Measurements from ENCODE around the gene WRNIP1. TPM values are rescaled to one million over a fixed set of nuclear protein-coding genes. Genes with fewer than 3 reads are reported as not detected.
A peak's percentile ranks its signal among the peaks of the same experiment; 100 is the strongest.

The WRNIP1 gene
- total RNA-seq, 5 donors from 2014 or later (not counting 1 experiment from before 2014, with no cell fraction given) = 30.1 to 46.1 (median 41.1) TPM

GRCh38 chr6:2777249-2777648 is 12.1 kb downstream of the WRNIP1 start:
- POLR2A ChIA-PET = interaction anchor here (0.6 to 0.7 kb wide), 2 partner anchors 287 to 538 kb away, joined by 3 to 5 read pairs; no protein-coding TSS in a partner anchor
- no peak overlapping the region for H3K4me3 ChIP-seq (ENCODE audit: control insufficient read depth in 1 of 2, extremely low read depth in 1 of 2, low read length in 1 of 2)
- H3K27ac Mint-ChIP-seq = no peak overlapping the region

GRCh38 chr6:2780102-2780737 is 15.0 kb downstream of the WRNIP1 start:
- Histone ChIP-seq H3K9me3 (no peaks in the 10 kb centered on the region), H3K4me1 (ENCODE audit: control insufficient read depth in 1 of 2, extremely low read depth in 1 of 2, insufficient read depth in 2 of 2, low read length in 2 of 2) (peaks cover 0 to 3% of the 10 kb centered on the region in 2 experiments), H3K4me3 (ENCODE audit: control insufficient read depth in 1 of 2, extremely low read depth in 1 of 2, low read length in 1 of 2) (no peak overlapping the region), H3K27ac (ENCODE audit: low read length) (no peak overlapping the region), H3K27me3 (replicated peaks in 1 of 2; ENCODE audit: control insufficient read depth in 2 of 2, extremely low read depth in 1 of 2, insufficient read depth in 2 of 2, low read length in 1 of 2) (no peaks in the 10 kb centered on the region), H3K36me3 (ENCODE audit: control insufficient read depth in 2 of 2, extremely low read depth in 1 of 2, insufficient read depth in 1 of 2, low read length in 1 of 2) (peaks cover 7 to 61% of the 10 kb centered on the region in 2 donors)
- ChIA-PET CTCF (interaction anchor here (0.6 to 1.4 kb wide), 3 partner anchors 11 to 30 kb away, joined by 3 to 7 read pairs (median 5); no protein-coding TSS in a partner anchor), POLR2A (no interaction called here)
- WGBS (ENCODE audit: insufficient coverage) = 97% methylated on average over 9 of the region's 9 CpGs
- Mint-ChIP-seq H3K27ac (no peak overlapping the region), H3K9me3 (no peaks in the 10 kb centered on the region), H3K4me1 (peaks cover 27 to 46% (median 38%) of the 10 kb centered on the region in 3 donors), H3K4me3 (no peak overlapping the region), H3K36me3 (peaks cover 43% of the 10 kb centered on the region), H3K27me3 (no peaks in the 10 kb centered on the region)
- DNase-seq (no peak), ATAC-seq (replicated peaks in 1 of 4) (no peak)

More at GRCh38 chr6:2777249-2777648, 12.1 kb downstream of the WRNIP1 start:
- ATAC-seq (replicated peaks in 1 of 4) (no peak), DNase-seq (no peak)
- Mint-ChIP-seq H3K4me3 (no peak overlapping the region), H3K9me3 (no peaks in the 10 kb centered on the region), H3K4me1 (peaks cover 40 to 52% (median 50%) of the 10 kb centered on the region in 3 donors), H3K27me3 (no peaks in the 10 kb centered on the region), H3K36me3 (peaks cover 53% of the 10 kb centered on the region)
- Histone ChIP-seq H3K4me1 (ENCODE audit: control insufficient read depth in 1 of 2, extremely low read depth in 1 of 2, insufficient read depth in 2 of 2, low read length in 2 of 2) (no peaks in the 10 kb centered on the region), H3K9me3 (no peaks in the 10 kb centered on the region), H3K27me3 (replicated peaks in 1 of 2; ENCODE audit: control insufficient read depth in 2 of 2, extremely low read depth in 1 of 2, insufficient read depth in 2 of 2, low read length in 1 of 2) (no peaks in the 10 kb centered on the region), H3K36me3 (ENCODE audit: control insufficient read depth in 2 of 2, extremely low read depth in 1 of 2, insufficient read depth in 1 of 2, low read length in 1 of 2) (peaks cover 2 to 66% of the 10 kb centered on the region in 2 donors), H3K27ac (ENCODE audit: low read length) (no peak overlapping the region)
- no CpG with 5 or more reads among the region's 3 CpGs for WGBS (ENCODE audit: insufficient coverage)
- CTCF ChIA-PET = interaction anchor here (0.7 to 1.1 kb wide), 2 partner anchors 85 to 121 kb away, joined by 3 read pairs; no protein-coding TSS in a partner anchor

- peaks cover 17 to 34% (median 28%) of the 10 kb centered on the region in 3 donors for H3K4me1 Mint-ChIP-seq
- ATAC-seq (replicated peaks in 1 of 4) (no peak), DNase-seq (no peak)
- H3K36me3 Mint-ChIP-seq = peaks cover 45% of the 10 kb centered on the region
- H3K27ac Mint-ChIP-seq = no peak overlapping the region
- 90% methylated on average over 5 of the region's 7 CpGs for WGBS (ENCODE audit: insufficient coverage)
- POLR2A ChIA-PET = no interaction called here
- H3K27ac ChIP-seq (ENCODE audit: low read length) = no peak overlapping the region
- H3K27me3 Mint-ChIP-seq = no peaks in the 10 kb centered on the region
- H3K9me3 Mint-ChIP-seq = no peaks in the 10 kb centered on the region
- peaks cover 7 to 59% of the 10 kb centered on the region in 2 donors for H3K36me3 ChIP-seq (ENCODE audit: control insufficient read depth in 2 of 2, extremely low read depth in 1 of 2, insufficient read depth in 1 of 2, low read length in 1 of 2)
- no peak overlapping the region for H3K4me3 ChIP-seq (ENCODE audit: control insufficient read depth in 1 of 2, extremely low read depth in 1 of 2, low read length in 1 of 2)
- CTCF ChIA-PET = interaction anchor here (0.6 to 1.4 kb wide), 4 partner anchors 9 to 31 kb away, joined by 3 to 7 read pairs (median 3); no protein-coding TSS in a partner anchor
- H3K27me3 ChIP-seq (replicated peaks in 1 of 2; ENCODE audit: control insufficient read depth in 2 of 2, extremely low read depth in 1 of 2, insufficient read depth in 2 of 2, low read length in 1 of 2) = no peaks in the 10 kb centered on the region
- no peaks in the 10 kb centered on the region for H3K9me3 ChIP-seq
- peaks cover 0 to 3% of the 10 kb centered on the region in 2 experiments for H3K4me1 ChIP-seq (ENCODE audit: control insufficient read depth in 1 of 2, extremely low read depth in 1 of 2, insufficient read depth in 2 of 2, low read length in 2 of 2)
- no peak overlapping the region for H3K4me3 Mint-ChIP-seq
These were observed 16.6 kb downstream of the WRNIP1 start for GRCh38 chr6:2781685-2782355.

- Histone ChIP-seq H3K27me3 (replicated peaks in 1 of 2; ENCODE audit: control insufficient read depth in 2 of 2, extremely low read depth in 1 of 2, insufficient read depth in 2 of 2, low read length in 1 of 2) (no peaks in the 10 kb centered on the region), H3K27ac (ENCODE audit: low read length) (no peak overlapping the region), H3K36me3 (ENCODE audit: control insufficient read depth in 2 of 2, extremely low read depth in 1 of 2, insufficient read depth in 1 of 2, low read length in 1 of 2) (peaks cover 7 to 61% of the 10 kb centered on the region in 2 donors), H3K4me1 (ENCODE audit: control insufficient read depth in 1 of 2, extremely low read depth in 1 of 2, insufficient read depth in 2 of 2, low read length in 2 of 2) (peaks cover 0 to 3% of the 10 kb centered on the region in 2 experiments), H3K4me3 (ENCODE audit: control insufficient read depth in 1 of 2, extremely low read depth in 1 of 2, low read length in 1 of 2) (no peak overlapping the region), H3K9me3 (no peaks in the 10 kb centered on the region)
- peaks cover 15 to 34% (median 28%) of the 10 kb centered on the region in 3 donors for H3K4me1 Mint-ChIP-seq
- no peak overlapping the region for H3K27ac Mint-ChIP-seq
- ChIA-PET CTCF (interaction anchor here (0.6 to 1.0 kb wide), 2 partner anchors 9 kb away, joined by 3 read pairs; no protein-coding TSS in a partner anchor), POLR2A (no interaction called here)
- no peak overlapping the region for H3K4me3 Mint-ChIP-seq
- 98% methylated on average over 4 of the region's 9 CpGs for WGBS (ENCODE audit: insufficient coverage)
- no peaks in the 10 kb centered on the region for H3K9me3 Mint-ChIP-seq
- no peaks in the 10 kb centered on the region for H3K27me3 Mint-ChIP-seq
- DNase-seq (no peak), ATAC-seq (replicated peaks in 1 of 4) (no peak)
- H3K36me3 Mint-ChIP-seq = peaks cover 49% of the 10 kb centered on the region
These were observed 17.1 kb downstream of the WRNIP1 start for GRCh38 chr6:2782356-2782708.

- no peaks in the 10 kb centered on the region for H3K27me3 Mint-ChIP-seq
- H3K9me3 ChIP-seq = no peaks in the 10 kb centered on the region
- H3K36me3 Mint-ChIP-seq = peaks cover 50% of the 10 kb centered on the region
- no peak for ATAC-seq (replicated peaks in 1 of 4)
- no peak overlapping the region for H3K27ac Mint-ChIP-seq
- no peaks in the 10 kb centered on the region for H3K9me3 Mint-ChIP-seq
- ChIA-PET CTCF (interaction anchor here in 1 of 2 donors (0.7 kb wide), 1 partner anchor 10 kb away, joined by 4 read pairs; no protein-coding TSS in a partner anchor), POLR2A (interaction anchor here in 1 of 2 donors (0.6 kb wide), 1 partner anchor 14 kb away, joined by 3 read pairs; no protein-coding TSS in a partner anchor)
- H3K27me3 ChIP-seq (replicated peaks in 1 of 2; ENCODE audit: control insufficient read depth in 2 of 2, extremely low read depth in 1 of 2, insufficient read depth in 2 of 2, low read length in 1 of 2) = no peaks in the 10 kb centered on the region
- no peak overlapping the region for H3K4me3 ChIP-seq (ENCODE audit: control insufficient read depth in 1 of 2, extremely low read depth in 1 of 2, low read length in 1 of 2)
- H3K4me3 Mint-ChIP-seq = no peak overlapping the region
- 89% methylated on average over 10 of the region's 10 CpGs for WGBS (ENCODE audit: insufficient coverage)
- no peak for DNase-seq
- peaks cover 7 to 61% of the 10 kb centered on the region in 2 donors for H3K36me3 ChIP-seq (ENCODE audit: control insufficient read depth in 2 of 2, extremely low read depth in 1 of 2, insufficient read depth in 1 of 2, low read length in 1 of 2)
- no peak overlapping the region for H3K27ac ChIP-seq (ENCODE audit: low read length)
- H3K4me1 ChIP-seq (ENCODE audit: control insufficient read depth in 1 of 2, extremely low read depth in 1 of 2, insufficient read depth in 2 of 2, low read length in 2 of 2) = peaks cover 0 to 3% of the 10 kb centered on the region in 2 experiments
- peaks cover 11 to 29% (median 25%) of the 10 kb centered on the region in 3 donors for H3K4me1 Mint-ChIP-seq
These were observed 17.6 kb downstream of the WRNIP1 start for GRCh38 chr6:2782825-2783187.

GRCh38 chr6:2783188-2783963 is 18.2 kb downstream of the WRNIP1 start:
- Mint-ChIP-seq H3K4me1 (peaks cover 10 to 26% (median 21%) of the 10 kb centered on the region in 3 donors), H3K9me3 (no peaks in the 10 kb centered on the region), H3K36me3 (peaks cover 52% of the 10 kb centered on the region), H3K27me3 (no peaks in the 10 kb centered on the region), H3K4me3 (no peak overlapping the region), H3K27ac (peak overlapping the region in 1 of 2 donors; percentile 52)
- DNase-seq (no peak), ATAC-seq (replicated peaks in 1 of 4) (peak in 1 of 4 experiments; percentile 46)
- H3K4me1 ChIP-seq (ENCODE audit: control insufficient read depth in 1 of 2, extremely low read depth in 1 of 2, insufficient read depth in 2 of 2, low read length in 2 of 2) = peaks cover 0 to 3% of the 10 kb centered on the region in 2 experiments
- no peak overlapping the region for H3K4me3 ChIP-seq (ENCODE audit: control insufficient read depth in 1 of 2, extremely low read depth in 1 of 2, low read length in 1 of 2)
- WGBS (ENCODE audit: insufficient coverage) = 78% methylated on average over 5 of the region's 19 CpGs
- CTCF ChIA-PET = interaction anchor here (0.5 to 1.1 kb wide), 8 partner anchors 11 to 275 kb away, joined by 3 to 6 read pairs (median 3); no protein-coding TSS in a partner anchor
- H3K27ac ChIP-seq (ENCODE audit: low read length) = no peak overlapping the region
- H3K9me3 ChIP-seq = no peaks in the 10 kb centered on the region
- POLR2A ChIA-PET = interaction anchor here in 1 of 2 donors (0.6 to 0.7 kb wide), 3 partner anchors 14 to 274 kb away, joined by 3 to 4 read pairs (median 3); no protein-coding TSS in a partner anchor
- H3K27me3 ChIP-seq (replicated peaks in 1 of 2; ENCODE audit: control insufficient read depth in 2 of 2, extremely low read depth in 1 of 2, insufficient read depth in 2 of 2, low read length in 1 of 2) = no peaks in the 10 kb centered on the region
- H3K36me3 ChIP-seq (ENCODE audit: control insufficient read depth in 2 of 2, extremely low read depth in 1 of 2, insufficient read depth in 1 of 2, low read length in 1 of 2) = peaks cover 7 to 60% of the 10 kb centered on the region in 2 donors
